Spleen (tissue), 11 donors: ENCODE data around the gene CFAP58. TPM values are rescaled to one million over a fixed set of nuclear protein-coding genes. Genes with fewer than 3 reads are reported as not detected.
A peak's percentile ranks its signal among the peaks of the same experiment; 100 is the strongest.

Source experiments
- DNase-seq: peaks from one replicate; pipeline ENCODE4 v3.0.0-alpha.2; 2020
- H3K27ac ChIP-seq, 8 donors: fragments of 200-600 bp; sonication (generic) in 7 of 8; 1 replicate in 4 of 8; 2 replicates in 4 of 8; pipeline versions ENCODE4 v1.5.0 to v1.8.0; 2016 to 2021; ENCODE audit warnings: inconsistent platforms in 4 of 8, mild to moderate bottlenecking in 4 of 8, moderate library complexity in 1 of 8
- H3K27me3 ChIP-seq, 7 donors: fragments of 200-600 bp; sonication (generic) in 6 of 7; replicated peaks in 1 of 7; 1 replicate in 4 of 7; 2 replicates in 3 of 7; pipeline versions ENCODE4 v1.5.0 to v1.8.0; 2016 to 2021; ENCODE audit warnings: inconsistent platforms in 3 of 7, mild to moderate bottlenecking in 1 of 7
- H3K36me3 ChIP-seq, 6 donors: fragments of 200-600 bp; sonication (generic) in 5 of 6; 1 replicate in 4 of 6; 2 replicates in 2 of 6; pipeline versions ENCODE4 v1.5.0 to v1.8.0; 2016 to 2021; ENCODE audit warnings: inconsistent platforms in 2 of 6
- H3K4me1 ChIP-seq, 6 donors: fragments of 200-600 bp; sonication (generic) in 5 of 6; 1 replicate in 3 of 6; 2 replicates in 3 of 6; pipeline versions ENCODE4 v1.5.0 to v1.8.0; 2016 to 2021; ENCODE audit warnings: inconsistent platforms in 3 of 6
- H3K4me3 ChIP-seq, 8 donors: fragments of 200-600 bp; sonication (generic) in 7 of 8; 1 replicate in 4 of 8; 2 replicates in 4 of 8; pipeline versions ENCODE4 v1.5.0 to v1.8.0; 2016 to 2021; ENCODE audit warnings: inconsistent platforms in 4 of 8, mild to moderate bottlenecking in 4 of 8, moderate library complexity in 2 of 8
- H3K9me3 ChIP-seq, 8 donors: fragments of 200-600 bp; sonication (generic) in 7 of 8; 1 replicate in 4 of 8; 2 replicates in 4 of 8; pipeline versions ENCODE4 v1.5.0 to v1.8.0; 2016 to 2021; ENCODE audit warnings: inconsistent platforms in 4 of 8
- CTCF ChIP-seq, 11 experiments: fragments of 200-600 bp in 7 of 11; fragments of 450-650 bp in 4 of 11; sonication (generic) in 4 of 11; IDR thresholded peaks in 8 of 11; conservative IDR thresholded peaks in 3 of 11; 1 replicate in 7 of 11; 2 replicates in 4 of 11; pipeline versions ENCODE4 v1.4.0 to v1.8.0; 2016 to 2021; ENCODE audit warnings: antibody characterized with exemption in 11 of 11, inconsistent platforms in 4 of 11, mild to moderate bottlenecking in 1 of 11
- POLR2A ChIP-seq, 3 donors: fragments of 450-650 bp; IDR thresholded peaks; one replicate each; pipeline ENCODE4 v1.5.1; 2017; ENCODE audit warnings: antibody characterized with exemption in 3 of 3, mild to moderate bottlenecking in 1 of 3
- POLR2AphosphoS5 ChIP-seq, 3 donors: sonication (generic); formaldehyde crosslinking; IDR thresholded peaks; one replicate each; pipeline ENCODE4 v1.5.1; 2017; ENCODE audit warnings: antibody characterized with exemption in 3 of 3
- WGBS, 5 donors: extraction: QIAGEN DNeasy Blood & Tissue Kit in 3 of 5; methylation state at CpG; one replicate each; pipeline versions ENCODE4 v1.1.5 to v1.1.7; 2013 to 2018; 5-methylcytosine and 5-hydroxymethylcytosine counted together
- intact Hi-C: fragments of 100-400 bp; cut with DNase I; formaldehyde crosslinking; loops from one replicate; pipeline ENCODE4 v1.15.0; 2023; ENCODE audit warnings: low total_unique reads
- polyA plus RNA-seq, 3 donors: library from polyadenylated mRNA; stranded (reverse); fragments of 200-250 nt; gene quantifications; one replicate each; pipeline ENCODE4 v1.2.1, GENCODE V29; 2013
- total RNA-seq, 7 donors: library from RNA; depleted of rRNA in 3 of 7; stranded (reverse); fragments of >200 nt in 3 of 7; fragmentation: NEBNext Ultra II Directional in 4 of 7; extraction: Animal tissue kit (Norgen Biotek cat#: 25700) in 4 of 7; gene quantifications; one replicate each; pipeline versions ENCODE4 v1.1.0 to v1.2.1, GENCODE V29; 2016 to 2021
- donor health status: healthy with polysubstance abuse.
- donor health status: DM: no; HTN: no; CAD: no; lungs with moderate emphysema.
- donor health status: DM: no; HTN: no; CAD: no.
- donor health status: Bipolar disorder and iron deficiency.
- donor health status: healthy.
- donor health status: DM: no; HTN: no; CAD: no.
- donor health status: DM: yes; HTN: yes; CAD: no.

Gene CFAP58
- total and polyA plus RNA-seq, 10 donors = 0.10 to 1.4 (median 0.42) TPM; not detected in 1

GRCh38 chr10:104406715-104407650, 53.4 kb downstream of the CFAP58 start:
- WGBS, 5 donors = 13 to 22% (median 19%) methylated on average over 7 of the region's 7 CpGs
- peaks cover 0 to 11% (median 0%) of the 10 kb centered on the region in 7 donors for H3K27me3 ChIP-seq
- intact Hi-C loops = no loop called here
- no peak overlapping the region for H3K27ac ChIP-seq
- H3K36me3 ChIP-seq = no peaks in the 10 kb centered on the region
- H3K4me1 ChIP-seq = peaks cover 0 to 3% (median 0%) of the 10 kb centered on the region in 6 donors
- DNase-seq = no peak
- TF ChIP-seq POLR2AphosphoS5 (IDR thresholded peaks at IDR 0.05) (no peak), CTCF (IDR thresholded peaks at IDR 0.05 in 8 of 11, conservative IDR thresholded peaks at IDR 0.05 in 3 of 11) (peak in 4 of 11 experiments; percentile 9 to 30 (median 27))
- no peaks in the 10 kb centered on the region for H3K9me3 ChIP-seq
- no peak overlapping the region for H3K4me3 ChIP-seq

- no peak overlapping the region for H3K27ac ChIP-seq
- no peaks in the 10 kb centered on the region for H3K27me3 ChIP-seq
- DNase-seq = no peak
- H3K9me3 ChIP-seq = no peaks in the 10 kb centered on the region
- TF ChIP-seq CTCF (IDR thresholded peaks at IDR 0.05 in 8 of 11, conservative IDR thresholded peaks at IDR 0.05 in 3 of 11) (no peak), POLR2A (IDR thresholded peaks at IDR 0.05) (no peak), POLR2AphosphoS5 (IDR thresholded peaks at IDR 0.05) (no peak)
- H3K4me3 ChIP-seq = no peak overlapping the region
- no peaks in the 10 kb centered on the region for H3K4me1 ChIP-seq
- intact Hi-C loops = no loop called here
- 77 to 84% (median 82%) methylated on average over 1 of the region's 1 CpG for WGBS, 5 donors
- H3K36me3 ChIP-seq = no peaks in the 10 kb centered on the region
Observed at GRCh38 chr10:104413528-104413927, 59.9 kb downstream of the CFAP58 start.

- Histone ChIP-seq H3K36me3 (no peaks in the 10 kb centered on the region), H3K4me1 (no peaks in the 10 kb centered on the region), H3K9me3 (no peaks in the 10 kb centered on the region), H3K4me3 (no peak overlapping the region), H3K27me3 (no peaks in the 10 kb centered on the region), H3K27ac (no peak overlapping the region)
- DNase-seq = no peak
- intact Hi-C loops = no loop called here
- WGBS, 5 donors = 78 to 85% (median 84%) methylated on average over 7 of the region's 7 CpGs
- TF ChIP-seq POLR2AphosphoS5 (IDR thresholded peaks at IDR 0.05) = no peak
- no peak for TF ChIP-seq POLR2A (IDR thresholded peaks at IDR 0.05)
- TF ChIP-seq CTCF (IDR thresholded peaks at IDR 0.05 in 8 of 11, conservative IDR thresholded peaks at IDR 0.05 in 3 of 11) = no peak
Observed at GRCh38 chr10:104415526-104416165, 62.0 kb downstream of the CFAP58 start.

- no peaks in the 10 kb centered on the region for H3K36me3 ChIP-seq
- no peaks in the 10 kb centered on the region for H3K4me1 ChIP-seq
- no peak for TF ChIP-seq POLR2A (IDR thresholded peaks at IDR 0.05)
- no peak for TF ChIP-seq POLR2AphosphoS5 (IDR thresholded peaks at IDR 0.05)
- no peak for TF ChIP-seq CTCF (IDR thresholded peaks at IDR 0.05 in 8 of 11, conservative IDR thresholded peaks at IDR 0.05 in 3 of 11)
- intact Hi-C loops = no loop called here
- DNase-seq = no peak
- WGBS, 5 donors = 60 to 86% (median 78%) methylated on average over 1 of the region's 1 CpG
- H3K27me3 ChIP-seq = no peaks in the 10 kb centered on the region
- H3K27ac ChIP-seq = peak overlapping the region in 4 of 8 donors; percentile 60 to 80 (median 73)
- H3K4me3 ChIP-seq = peak overlapping the region in 1 of 8 donors; percentile 23
- no peaks in the 10 kb centered on the region for H3K9me3 ChIP-seq
Observed at GRCh38 chr10:104416851-104417250, 63.2 kb downstream of the CFAP58 start.
